Endothelial cell of umbilical vein (primary cell): ENCODE measurements around the gene APOBEC3A.

Experiments
- CTCF ChIP-seq, 2 donors: IDR thresholded peaks; 1 replicate in 1 of 2; 2 replicates in 1 of 2; pipeline ENCODE4 v1.5.1; 2011; ENCODE audit warnings: low read length in 2 of 2, mild to moderate bottlenecking in 2 of 2, moderate library complexity in 2 of 2, control low read depth in 1 of 2, inconsistent platforms in 1 of 2, low read depth in 1 of 2; ENCODE audit not compliant: insufficient read depth in 1 of 2; ENCODE audit errors: extremely low read depth in 1 of 2
- EZH2 ChIP-seq: IDR thresholded peaks from 2 replicates; pipeline ENCODE4 v1.6.1; 2012; ENCODE audit warnings: borderline replicate concordance, low read depth, mild to moderate bottlenecking, moderate library complexity, low read length, inconsistent platforms; ENCODE audit not compliant: severe bottlenecking
- FOS ChIP-seq: IDR thresholded peaks from 2 replicates; pipeline ENCODE4 v1.6.1; 2011; ENCODE audit warnings: mild to moderate bottlenecking, low read length, moderate library complexity, borderline replicate concordance; ENCODE audit not compliant: insufficient read depth
- GATA2 ChIP-seq: IDR thresholded peaks from 2 replicates; pipeline ENCODE4 v1.7.0; 2011; ENCODE audit warnings: low read depth, mild to moderate bottlenecking, moderate library complexity, mixed read lengths, low read length; ENCODE audit not compliant: insufficient read length, insufficient read depth
- JUN ChIP-seq: IDR thresholded peaks from 2 replicates; pipeline ENCODE4 v1.6.1; 2011; ENCODE audit warnings: borderline replicate concordance, low read depth; ENCODE audit not compliant: insufficient read length, insufficient read depth
- MAX ChIP-seq: IDR thresholded peaks from 2 replicates; pipeline ENCODE4 v1.6.1; 2011; ENCODE audit not compliant: insufficient read depth, insufficient read length
- MYC ChIP-seq: IDR thresholded peaks from one replicate; pipeline ENCODE4 v1.6.1; 2011; ENCODE audit warnings: mild to moderate bottlenecking, low read depth, low read length
- POLR2A ChIP-seq: IDR thresholded peaks from 2 replicates; pipeline ENCODE4 v1.6.1; 2012; ENCODE audit warnings: low read depth, mild to moderate bottlenecking, control low read depth, low read length
- POLR2AphosphoS5 ChIP-seq: IDR thresholded peaks from 2 replicates; pipeline ENCODE4 v1.6.1; 2012; ENCODE audit warnings: low read depth, mild to moderate bottlenecking, control low read depth, low read length, moderate library complexity; ENCODE audit not compliant: insufficient read depth

DNA sequence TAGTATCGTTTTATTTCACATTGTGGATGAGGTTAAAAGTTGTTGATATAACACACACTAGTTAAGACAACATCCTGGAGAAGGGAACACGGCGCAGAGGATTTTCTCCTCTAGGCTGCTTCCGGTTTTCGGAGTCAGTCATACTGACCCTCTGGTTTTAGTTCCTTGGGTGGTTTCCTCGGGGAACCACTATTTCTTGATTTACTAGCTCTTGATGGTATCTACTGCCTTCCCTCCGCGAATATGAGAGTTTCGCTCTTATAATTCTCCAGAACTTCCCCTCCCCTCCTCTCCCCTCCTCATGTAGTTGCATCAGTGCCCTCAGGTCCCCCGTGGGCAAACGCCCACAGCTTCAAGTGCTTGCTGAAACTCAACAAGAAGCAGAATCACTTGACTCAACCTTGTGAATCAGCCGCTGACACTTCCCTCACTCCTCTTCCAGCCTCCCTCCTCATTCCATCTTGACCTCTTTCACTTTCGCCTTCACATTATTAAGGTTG is 15.9 kb upstream of the APOBEC3A start:
- TF ChIP-seq CTCF (IDR thresholded peaks at IDR 0.05; ENCODE audit: extremely low read depth in 1 of 2, insufficient read depth in 1 of 2, low read depth in 1 of 2, low read length in 2 of 2) (no peak), MAX (no peak), POLR2A (no peak), EZH2 (no peak), FOS (no peak), POLR2AphosphoS5 (no peak), MYC (no peak), JUN (no peak), GATA2 (no peak)
